Kidney capillary endothelial cell (primary cell): ENCODE data around the gene ZNF550.
"Not testable (repeated sequence)": the region's sequence is repeated elsewhere in the genome, so short reads cannot be mapped to it uniquely, and the experiment has no call there.

ENCODE experiments used
- DNase-seq: peaks from one replicate; pipeline ENCODE4 v3.0.0-alpha.2; 2018; ENCODE audit warnings: low spot score

ZNF550 gene

DNA sequence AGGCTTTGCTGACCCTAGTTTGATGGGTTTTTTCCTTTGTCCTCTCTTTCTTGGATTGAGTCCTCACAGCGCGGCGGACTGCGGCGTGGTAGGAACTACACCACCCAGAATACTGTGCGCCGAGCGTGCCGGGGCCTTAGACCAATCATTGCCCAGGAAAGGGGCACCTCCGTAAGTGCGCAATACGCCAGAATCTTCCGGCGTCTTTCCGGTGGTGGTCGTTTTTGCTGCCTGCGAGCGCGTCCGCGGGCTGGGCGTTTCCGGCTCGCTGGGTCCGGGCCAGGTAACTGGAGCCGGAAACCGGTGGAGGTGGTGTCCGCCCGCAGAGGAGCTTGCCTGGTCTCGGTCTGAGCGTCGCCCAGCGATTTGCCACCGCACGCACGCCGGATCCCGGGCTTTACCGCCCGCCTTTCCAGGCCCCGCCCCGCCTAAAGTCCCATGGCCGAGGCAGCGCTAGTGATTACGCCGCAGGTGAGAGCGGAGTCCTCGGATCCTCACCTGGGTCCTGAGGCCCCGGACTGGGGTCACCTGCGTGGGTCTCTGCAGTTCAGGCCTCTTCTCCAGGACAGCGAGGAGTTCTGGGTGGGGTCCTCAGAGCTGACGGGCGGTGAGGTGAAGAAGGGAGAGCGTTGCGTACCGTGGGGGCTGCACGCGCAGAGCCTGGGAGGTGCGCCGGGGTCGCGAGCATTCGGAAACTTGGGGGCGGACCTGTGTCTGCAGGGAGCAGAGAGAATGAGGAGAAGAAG is 32.4 kb downstream of the ZNF550 start, which contains the start of gene ZNF549:
ZNF549 (plus strand) TSS at position 221 of the 746 bp plus-strand sequence; CDS start at position 439, 218 bp downstream.
- peak; percentile 80 for DNase-seq

DNA sequence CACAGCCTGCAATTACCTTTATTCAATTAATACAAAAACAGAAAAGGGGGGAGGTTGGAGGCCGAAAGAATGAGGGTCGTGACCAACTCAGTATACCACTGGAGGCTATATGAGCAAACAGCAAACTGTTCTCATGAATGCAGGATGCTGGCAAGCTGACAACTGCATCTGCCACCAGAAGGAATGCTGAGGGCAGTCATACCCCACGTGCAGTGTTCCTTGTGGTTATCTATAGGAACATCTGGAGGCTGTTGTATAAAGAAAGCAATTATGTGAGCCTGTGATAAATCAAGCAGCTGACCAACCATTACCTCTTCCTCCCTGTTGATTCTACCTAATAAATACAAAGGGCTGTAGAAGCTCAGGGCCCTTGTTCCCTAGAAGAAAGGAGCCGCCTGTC is 41.6 kb downstream of the ZNF550 start:
- DNase-seq, result not testable (repeated sequence)

DNA sequence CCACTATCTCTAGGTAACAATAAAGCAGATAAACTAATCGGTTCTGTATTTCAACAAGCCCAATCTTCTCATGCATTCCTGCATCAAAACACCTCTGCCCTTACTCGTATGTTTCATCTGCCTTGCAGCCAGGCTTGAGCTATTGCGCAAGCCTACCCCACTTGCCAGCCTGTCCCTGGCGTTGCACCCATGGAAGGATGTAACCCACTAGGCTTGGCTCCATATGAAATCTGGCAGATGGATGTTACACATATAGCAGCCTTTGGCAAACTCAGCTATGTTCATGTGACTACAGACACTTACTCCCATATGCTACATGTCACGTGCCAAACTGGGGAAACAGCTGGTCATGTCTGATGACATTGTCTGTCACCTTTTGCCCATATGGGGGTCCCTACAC is 44.4 kb downstream of the ZNF550 start:
- no peak for DNase-seq

DNA sequence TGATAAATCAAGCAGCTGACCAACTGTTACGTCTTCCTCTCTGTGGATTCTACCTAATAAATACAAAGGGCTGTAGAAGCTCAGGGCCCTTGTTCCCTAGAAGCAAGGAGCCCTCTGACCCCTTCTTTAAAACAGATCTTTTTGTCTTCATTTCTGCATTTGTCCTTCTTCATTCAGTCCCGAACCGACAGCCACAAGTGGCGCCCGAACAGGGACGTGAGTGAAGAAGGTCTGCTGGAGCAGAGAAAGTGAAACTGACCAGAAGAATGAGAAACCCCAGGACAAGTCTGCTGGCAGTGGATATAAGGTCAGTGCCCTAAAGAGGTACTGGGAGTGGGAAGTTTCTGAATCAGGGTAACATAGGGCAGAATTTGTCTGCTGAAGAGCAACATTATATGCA is 46.8 kb downstream of the ZNF550 start:
- DNase-seq, result no peak

DNA sequence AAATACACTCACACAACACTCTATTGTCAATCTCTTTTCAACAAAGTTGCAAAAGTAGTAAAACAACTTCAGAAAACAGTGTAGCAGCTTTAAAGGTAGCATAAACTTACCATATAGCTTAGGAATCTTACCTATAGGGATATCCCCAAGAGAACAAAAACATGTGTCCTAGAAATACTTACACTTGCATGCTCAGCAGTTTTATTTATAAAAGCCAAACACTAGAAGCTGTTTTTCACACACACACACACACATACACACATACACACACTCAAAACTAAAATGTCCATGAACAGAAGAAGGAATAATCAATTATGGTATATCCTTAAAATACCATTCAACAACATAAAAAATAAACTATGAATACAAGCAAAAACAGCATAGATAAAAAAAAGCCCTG is 48.2 kb downstream of the ZNF550 start:
- no peak for DNase-seq

DNA sequence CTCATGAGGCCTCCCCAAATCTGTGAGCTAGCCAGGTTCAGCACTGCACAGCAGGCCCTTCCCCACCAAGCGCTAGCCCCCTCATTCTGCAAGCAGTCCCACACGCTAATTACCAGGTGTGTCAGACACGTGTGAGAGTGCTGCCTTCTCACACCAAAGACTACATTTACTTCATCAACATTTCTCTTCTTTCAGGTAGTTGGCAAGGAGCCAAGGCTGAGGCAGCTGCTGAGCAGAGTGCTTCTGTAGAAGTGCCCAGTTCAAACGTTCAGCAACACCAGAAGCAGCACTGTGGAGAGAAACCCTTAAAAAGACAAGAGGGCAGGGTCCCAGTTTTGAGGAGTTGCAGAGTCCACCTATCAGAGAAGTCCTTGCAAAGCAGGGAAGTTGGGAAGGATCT is 53.5 kb downstream of the ZNF550 start:
- DNase-seq, result no peak

DNA sequence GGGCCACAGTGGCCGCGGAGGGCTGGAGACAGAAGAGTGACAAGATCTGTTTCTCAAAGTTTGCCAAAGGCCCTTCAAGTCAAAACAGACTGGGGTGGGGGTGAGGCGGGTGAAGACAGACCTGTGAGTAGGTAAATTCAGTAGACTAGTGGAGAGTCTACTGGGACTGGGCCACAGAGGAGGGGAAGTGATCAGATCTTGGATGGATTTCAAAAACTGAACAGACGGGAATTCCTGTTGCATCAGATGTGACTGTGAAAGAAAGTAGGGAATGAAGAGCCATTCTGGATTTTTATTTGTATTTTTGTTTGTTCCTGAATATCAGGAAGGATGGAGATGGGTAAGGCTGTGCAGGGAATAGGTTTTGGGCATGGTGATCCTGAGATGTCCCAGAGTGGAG is 59.3 kb downstream of the ZNF550 start:
- DNase-seq, result not testable (repeated sequence)

DNA sequence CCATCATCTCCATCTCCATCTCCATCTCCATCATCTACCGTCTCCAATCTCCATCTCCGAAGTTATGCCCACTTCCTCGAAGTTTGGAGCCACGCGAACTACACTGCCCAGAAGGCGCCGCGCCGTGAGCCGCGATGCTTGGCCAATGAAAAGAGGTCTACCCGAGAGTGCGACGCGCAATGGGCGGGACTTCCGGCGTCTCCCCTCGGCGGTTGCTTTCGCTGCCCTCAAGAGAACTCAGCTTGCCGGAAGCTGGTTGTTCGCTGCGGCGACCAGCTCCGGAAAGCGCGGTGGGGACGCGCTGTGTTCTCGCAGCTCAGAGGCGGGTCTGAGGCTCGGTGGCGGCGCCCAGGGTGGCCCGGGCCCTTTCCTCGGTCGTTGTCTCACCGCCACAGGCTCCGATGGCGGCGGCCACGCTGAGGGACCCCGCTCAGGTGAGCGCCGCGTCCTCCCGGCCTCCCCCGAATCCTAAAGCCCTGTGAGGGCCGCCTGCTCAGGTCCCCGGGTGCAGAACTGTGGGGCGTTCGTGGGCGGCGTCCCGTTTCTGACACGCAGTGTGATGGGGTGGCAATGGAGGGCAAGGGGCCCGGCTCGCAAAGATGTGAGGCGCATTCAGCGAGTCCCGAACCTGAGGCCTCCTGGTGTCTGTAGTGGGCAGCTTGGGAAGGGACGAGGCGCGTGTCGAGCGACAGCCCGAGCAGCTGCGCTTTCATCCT is 59.8 kb downstream of the ZNF550 start, which contains the start of gene ZNF773:
ZNF773 (plus strand) TSS at position 259 of the 716 bp plus-strand sequence; CDS start at position 402, 143 bp downstream.
- peak; percentile 92 for DNase-seq

DNA sequence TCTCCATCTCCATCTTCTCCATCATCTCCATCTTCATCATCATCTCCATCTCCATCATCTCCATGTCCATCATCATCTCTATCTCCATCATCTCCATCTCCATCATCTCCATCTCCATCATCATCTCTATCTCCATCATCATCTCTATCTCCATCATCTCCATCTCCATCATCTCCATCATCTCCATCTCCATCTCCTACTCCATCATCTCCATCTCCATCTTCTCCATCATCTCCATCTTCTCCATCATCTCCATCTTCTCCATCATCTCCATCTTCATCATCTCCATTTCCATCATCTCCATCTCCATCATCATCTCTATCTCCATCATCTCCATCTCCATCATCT is 60.4 kb downstream of the ZNF550 start:
- not testable (repeated sequence) for DNase-seq

DNA sequence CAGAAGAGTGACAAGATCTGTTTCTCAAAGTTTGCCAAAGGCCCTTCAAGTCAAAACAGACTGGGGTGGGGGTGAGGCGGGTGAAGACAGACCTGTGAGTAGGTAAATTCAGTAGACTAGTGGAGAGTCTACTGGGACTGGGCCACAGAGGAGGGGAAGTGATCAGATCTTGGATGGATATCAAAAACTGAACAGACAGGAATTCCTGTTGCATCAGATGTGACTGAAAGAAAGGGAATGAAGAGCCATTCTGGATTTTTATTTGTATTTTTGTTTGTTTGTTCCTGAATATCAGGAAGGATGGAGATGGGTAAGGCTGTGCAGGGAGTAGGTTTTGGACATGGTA is 71.4 kb downstream of the ZNF550 start:
- not testable (repeated sequence) for DNase-seq

DNA sequence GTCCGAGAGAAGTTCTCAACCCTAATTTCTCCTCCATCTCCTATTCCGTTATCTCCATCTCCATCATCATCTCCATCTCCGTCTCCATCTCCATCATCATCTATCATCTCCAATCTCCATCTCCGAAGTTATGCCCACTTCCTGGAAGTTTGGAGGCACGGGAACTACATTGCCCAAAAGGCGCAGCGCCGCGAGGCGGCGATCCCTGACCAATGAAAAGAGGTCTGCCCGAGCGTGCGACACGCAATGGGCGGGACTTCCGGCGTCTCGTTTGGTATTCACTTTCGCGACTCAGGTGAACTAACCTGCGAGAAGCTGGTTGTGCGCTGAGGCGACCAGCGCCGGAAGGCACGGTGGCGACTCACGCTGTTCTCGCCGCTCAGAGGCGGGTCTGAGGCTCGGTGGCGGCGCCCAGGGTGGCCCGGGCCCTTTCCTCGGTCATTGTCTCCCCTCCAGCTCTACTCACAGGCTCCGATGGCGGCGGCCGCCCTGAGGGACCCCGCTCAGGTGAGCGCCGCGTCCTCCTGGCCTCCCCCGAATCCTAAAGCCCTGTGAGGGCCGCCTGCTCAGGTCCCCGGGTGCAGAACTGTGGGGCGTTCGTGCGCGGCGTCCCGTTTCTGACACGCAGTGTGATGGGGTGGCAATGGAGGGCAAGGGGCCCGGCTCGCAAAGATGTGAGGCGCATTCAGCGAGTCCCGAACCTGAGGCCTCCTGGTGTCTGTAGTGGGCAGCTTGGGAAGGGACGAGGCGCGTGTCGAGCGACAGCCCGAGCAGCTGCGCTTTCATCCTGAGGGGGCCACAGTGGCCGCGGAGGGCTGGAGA is 72.0 kb downstream of the ZNF550 start, which contains the start of gene ZNF419:
ZNF419 (plus strand) TSS at position 274 of the 822 bp plus-strand sequence; CDS start at position 475, 201 bp downstream.
- peak; percentile 80 for DNase-seq
